HepG2 (cell line): ENCODE data around the gene MBTPS2. TPM values are rescaled to one million over a fixed set of nuclear protein-coding genes. Genes with fewer than 3 reads are reported as not detected.
A peak's percentile ranks its signal among the peaks of the same experiment; 100 is the strongest.

ENCODE experiments used
- MAF1 ChIP-seq: sonication (generic); formaldehyde crosslinking; IDR thresholded peaks from 2 replicates; pipeline ENCODE4 v1.5.0; 2020; ENCODE audit warnings: missing genetic modification reagents, borderline replicate concordance
- MLXIP ChIP-seq: sonication (generic); formaldehyde crosslinking; IDR thresholded peaks from 2 replicates; pipeline ENCODE4 v1.9.0; 2021; ENCODE audit warnings: missing genetic modification reagents, borderline replicate concordance
- NRL ChIP-seq: sonication (generic); formaldehyde crosslinking; IDR thresholded peaks from 2 replicates; pipeline ENCODE4 v1.5.0; 2020; ENCODE audit warnings: missing genetic modification reagents, mild to moderate bottlenecking, moderate library complexity, borderline replicate concordance
- RERE ChIP-seq: IDR thresholded peaks from 2 replicates; pipeline ENCODE4 v1.6.1; 2016; ENCODE audit warnings: low read depth, missing genetic modification reagents, missing compliant biosample characterization
- RNF2 ChIP-seq: fragments of 450-650 bp; conservative IDR thresholded peaks from 2 replicates; pipeline ENCODE4 v1.6.1; 2016; ENCODE audit warnings: low read depth
- RORA ChIP-seq: sonication (generic); formaldehyde crosslinking; IDR thresholded peaks from 2 replicates; pipeline ENCODE4 v1.5.0; 2020; ENCODE audit warnings: mild to moderate bottlenecking, missing genetic modification reagents, moderate library complexity
- SKIL ChIP-seq: sonication (generic); formaldehyde crosslinking; IDR thresholded peaks from 2 replicates; pipeline ENCODE4 v1.8.0; 2022; ENCODE audit warnings: missing genetic modification reagents, mild to moderate bottlenecking, moderate library complexity, borderline replicate concordance
- SMARCE1 ChIP-seq: fragments of 450-650 bp; IDR thresholded peaks from 2 replicates; pipeline ENCODE4 v1.6.1; 2017; ENCODE audit warnings: borderline replicate concordance
- ZNF121 ChIP-seq: sonication (generic); formaldehyde crosslinking; IDR thresholded peaks from 2 replicates; pipeline ENCODE4 v1.5.0; 2020; ENCODE audit warnings: mild to moderate bottlenecking, missing genetic modification reagents
- ZNF557 ChIP-seq: sonication (generic); formaldehyde crosslinking; IDR thresholded peaks from 2 replicates; pipeline ENCODE4 v1.4.0; 2020; ENCODE audit warnings: missing genetic modification reagents
- ZSCAN21 ChIP-seq: sonication (generic); formaldehyde crosslinking; IDR thresholded peaks from 2 replicates; pipeline ENCODE4 v1.8.0; 2022; ENCODE audit warnings: mild to moderate bottlenecking, missing genetic modification reagents, moderate library complexity, borderline replicate concordance
- polyA plus RNA-seq, 8 experiments: library from polyadenylated mRNA; depleted of rRNA in 3 of 8; stranded (reverse) in 7 of 8; unstranded in 1 of 8; fragments of >200 nt; fragmentation: Illumina TruSeq in 4 of 8; extraction: Trizol in 4 of 8; gene quantifications; 2 replicates each; pipeline versions ENCODE4 v1.2.1 to v1.2.3, GENCODE V29; 2011 to 2016; ENCODE audit warnings: low read depth in 4 of 8, missing spikeins in 1 of 8, mixed read lengths in 1 of 8; ENCODE audit not compliant: insufficient read depth in 1 of 8
- total RNA-seq, 5 experiments: library from RNA; depleted of rRNA; stranded (reverse); fragments of >200 nt; fragmentation: Illumina TruSeq; extraction: Trizol; gene quantifications; 2 replicates each; pipeline ENCODE4 v1.2.3, GENCODE V29; 2016; ENCODE audit warnings: low read depth in 1 of 5
- TF ChIP-seq, protein P1 (sequence below): sonication (generic); formaldehyde crosslinking; IDR thresholded peaks from 2 replicates; pipeline ENCODE4 v1.4.0; 2020; ENCODE audit warnings: missing genetic modification reagents, borderline replicate concordance

The MBTPS2 gene
- total and polyA plus RNA-seq, 2 of the 13 experiments (the other 11 are each of a cell fraction or from before 2014, with no cell fraction given) = 5.7 to 14.4 TPM

GRCh38 chrX:21839334-21840192, at the start of gene MBTPS2 (continued):
- TF ChIP-seq, protein P1, sequence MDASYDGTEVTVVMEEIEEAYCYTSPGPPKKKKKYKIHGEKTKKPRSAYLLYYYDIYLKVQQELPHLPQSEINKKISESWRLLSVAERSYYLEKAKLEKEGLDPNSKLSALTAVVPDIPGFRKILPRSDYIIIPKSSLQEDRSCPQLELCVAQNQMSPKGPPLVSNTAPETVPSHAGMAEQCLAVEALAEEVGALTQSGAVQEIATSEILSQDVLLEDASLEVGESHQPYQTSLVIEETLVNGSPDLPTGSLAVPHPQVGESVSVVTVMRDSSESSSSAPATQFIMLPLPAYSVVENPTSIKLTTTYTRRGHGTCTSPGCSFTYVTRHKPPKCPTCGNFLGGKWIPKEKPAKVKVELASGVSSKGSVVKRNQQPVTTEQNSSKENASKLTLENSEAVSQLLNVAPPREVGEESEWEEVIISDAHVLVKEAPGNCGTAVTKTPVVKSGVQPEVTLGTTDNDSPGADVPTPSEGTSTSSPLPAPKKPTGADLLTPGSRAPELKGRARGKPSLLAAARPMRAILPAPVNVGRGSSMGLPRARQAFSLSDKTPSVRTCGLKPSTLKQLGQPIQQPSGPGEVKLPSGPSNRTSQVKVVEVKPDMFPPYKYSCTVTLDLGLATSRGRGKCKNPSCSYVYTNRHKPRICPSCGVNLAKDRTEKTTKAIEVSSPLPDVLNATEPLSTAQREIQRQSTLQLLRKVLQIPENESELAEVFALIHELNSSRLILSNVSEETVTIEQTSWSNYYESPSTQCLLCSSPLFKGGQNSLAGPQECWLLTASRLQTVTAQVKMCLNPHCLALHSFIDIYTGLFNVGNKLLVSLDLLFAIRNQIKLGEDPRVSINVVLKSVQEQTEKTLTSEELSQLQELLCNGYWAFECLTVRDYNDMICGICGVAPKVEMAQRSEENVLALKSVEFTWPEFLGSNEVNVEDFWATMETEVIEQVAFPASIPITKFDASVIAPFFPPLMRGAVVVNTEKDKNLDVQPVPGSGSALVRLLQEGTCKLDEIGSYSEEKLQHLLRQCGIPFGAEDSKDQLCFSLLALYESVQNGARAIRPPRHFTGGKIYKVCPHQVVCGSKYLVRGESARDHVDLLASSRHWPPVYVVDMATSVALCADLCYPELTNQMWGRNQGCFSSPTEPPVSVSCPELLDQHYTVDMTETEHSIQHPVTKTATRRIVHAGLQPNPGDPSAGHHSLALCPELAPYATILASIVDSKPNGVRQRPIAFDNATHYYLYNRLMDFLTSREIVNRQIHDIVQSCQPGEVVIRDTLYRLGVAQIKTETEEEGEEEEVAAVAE (CRISPR knock-in tag) = peak; percentile 69
- TF ChIP-seq NRL (CRISPR knock-in tag) = peak; percentile 84; the same call in 1 of the 2 replicates
- no peak for TF ChIP-seq ZNF557 (CRISPR knock-in tag)
- TF ChIP-seq RORA = no peak
- TF ChIP-seq RNF2 = 0 out of 2 replicates have a peak, but pooled peaks have one; percentile 15
- TF ChIP-seq RERE (CRISPR knock-in tag) = no peak
- TF ChIP-seq SMARCE1 = no peak
- TF ChIP-seq MAF1 (CRISPR knock-in tag) = 0 out of 2 replicates have a peak, but pooled peaks have one; percentile 50
- peak; percentile 33; the same call in 1 of the 2 replicates for TF ChIP-seq ZNF121 (CRISPR knock-in tag)
- TF ChIP-seq SKIL (CRISPR knock-in tag) = 0 out of 2 replicates have a peak, but pooled peaks have one; percentile 31
- 0 out of 2 replicates have a peak, but pooled peaks have one; percentile 37 for TF ChIP-seq MLXIP
- TF ChIP-seq ZSCAN21 = no peak; the same call in 1 of the 2 replicates
